ENCODE data around the gene ANP32B.

The ANP32B gene

DNA sequence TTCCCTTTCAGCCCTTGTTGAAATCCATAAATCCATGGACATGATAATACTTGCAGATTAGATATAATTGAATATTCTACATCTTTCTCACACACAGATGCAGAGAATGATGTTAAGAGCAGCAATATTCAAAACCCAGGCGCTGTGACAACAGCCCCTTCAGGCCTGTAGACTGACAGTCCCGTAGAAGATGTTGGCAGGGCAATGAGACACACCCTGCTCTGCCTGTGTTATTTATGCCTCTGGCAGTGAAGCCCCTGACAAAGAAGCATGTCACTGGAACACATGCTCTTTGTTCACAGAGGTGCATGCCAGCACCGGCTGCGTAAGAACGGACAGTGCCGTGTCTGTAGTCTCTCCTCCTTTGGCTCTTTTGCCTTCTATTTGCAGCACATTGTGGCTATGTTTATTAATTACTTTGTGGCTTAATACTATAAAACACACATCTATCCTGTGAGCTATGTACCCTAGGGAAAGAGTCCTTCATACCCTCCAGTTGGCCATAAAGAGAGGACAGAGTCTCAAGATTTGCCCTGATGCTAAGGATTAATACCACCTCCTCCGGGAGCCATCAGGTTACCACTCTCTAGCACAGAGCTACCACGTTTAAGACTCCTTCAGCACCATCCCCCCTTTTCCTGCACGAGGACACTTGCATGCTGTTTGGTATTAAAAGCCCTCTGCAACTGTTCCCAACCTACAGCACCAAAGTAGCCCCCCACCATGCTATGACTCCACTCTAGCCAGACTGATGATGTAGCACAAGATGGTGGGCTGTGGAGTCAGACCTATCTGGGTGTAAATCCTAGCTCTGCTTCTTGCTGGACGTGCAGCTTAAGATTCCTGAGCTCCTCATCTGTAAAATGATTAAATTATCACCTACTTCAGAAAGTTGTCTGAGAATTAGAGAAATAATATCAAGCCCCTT lies 2.0 kb upstream of the ANP32B start:
- H3K27me3 ChIP-seq (ENCODE audit: control insufficient read depth in 1 of 2, insufficient read depth in 1 of 2, low read length in 2 of 2) = peaks cover 0 to 7% of the 10 kb centered on the region in 2 experiments
- peaks cover 3% of the 10 kb centered on the region for H3K79me1 ChIP-seq (replicated peaks; ENCODE audit: low read length, poor library complexity, severe bottlenecking)
- no peak overlapping the region for H3K23ac ChIP-seq (ENCODE audit: low read length in 2 of 2)
- H3K18ac ChIP-seq (ENCODE audit: low read depth in 1 of 2, low read length in 2 of 2) = no peak overlapping the region
- H3K9me3 ChIP-seq (ENCODE audit: control insufficient read depth, low read length) = no peaks in the 10 kb centered on the region
- no peaks in the 10 kb centered on the region for H3K36me3 ChIP-seq (ENCODE audit: control insufficient read depth in 1 of 2, insufficient read depth in 2 of 2, low read depth in 1 of 2, low read length in 2 of 2)
- peaks cover 16% of the 10 kb centered on the region for H3K4me1 ChIP-seq (ENCODE audit: control insufficient read depth, insufficient read depth, low read depth, low read length)
- peak overlapping the region in 1 of 2 experiments; percentile 4 for H3K4me3 ChIP-seq (ENCODE audit: insufficient read depth in 1 of 2, low read depth in 1 of 2, low read length in 2 of 2)
- no peak overlapping the region for H2AK5ac ChIP-seq (ENCODE audit: low read length, severe bottlenecking)
- no peak overlapping the region for H3K4ac ChIP-seq (ENCODE audit: low read depth in 1 of 2, low read length in 2 of 2)
- H3K27ac ChIP-seq (ENCODE audit: low read length, poor library complexity, severe bottlenecking) = no peak overlapping the region
- no peak overlapping the region for H4K91ac ChIP-seq (ENCODE audit: low read length)
- no peak overlapping the region for H2BK15ac ChIP-seq (ENCODE audit: low read depth, poor library complexity, severe bottlenecking)
- no peak overlapping the region for H3K14ac ChIP-seq (ENCODE audit: low read length in 2 of 2)
- no peak for DNase-seq
- no peak overlapping the region for H2BK5ac ChIP-seq (ENCODE audit: low read depth, low read length, poor library complexity, severe bottlenecking)
- WGBS = 83% methylated on average over 9 of the region's 10 CpGs
- no peak overlapping the region for H2AFZ ChIP-seq (ENCODE audit: low read depth, low read length)
- H3K4me2 ChIP-seq (ENCODE audit: low read length, poor library complexity, severe bottlenecking) = no peak overlapping the region
- H4K8ac ChIP-seq (ENCODE audit: low read length) = no peak overlapping the region
- H3K9ac ChIP-seq (ENCODE audit: low read length) = peak overlapping the region; percentile 96
- H2BK12ac ChIP-seq (ENCODE audit: low read length in 2 of 2) = no peak overlapping the region
- H2BK120ac ChIP-seq (ENCODE audit: low read depth, low read length) = no peak overlapping the region

DNA sequence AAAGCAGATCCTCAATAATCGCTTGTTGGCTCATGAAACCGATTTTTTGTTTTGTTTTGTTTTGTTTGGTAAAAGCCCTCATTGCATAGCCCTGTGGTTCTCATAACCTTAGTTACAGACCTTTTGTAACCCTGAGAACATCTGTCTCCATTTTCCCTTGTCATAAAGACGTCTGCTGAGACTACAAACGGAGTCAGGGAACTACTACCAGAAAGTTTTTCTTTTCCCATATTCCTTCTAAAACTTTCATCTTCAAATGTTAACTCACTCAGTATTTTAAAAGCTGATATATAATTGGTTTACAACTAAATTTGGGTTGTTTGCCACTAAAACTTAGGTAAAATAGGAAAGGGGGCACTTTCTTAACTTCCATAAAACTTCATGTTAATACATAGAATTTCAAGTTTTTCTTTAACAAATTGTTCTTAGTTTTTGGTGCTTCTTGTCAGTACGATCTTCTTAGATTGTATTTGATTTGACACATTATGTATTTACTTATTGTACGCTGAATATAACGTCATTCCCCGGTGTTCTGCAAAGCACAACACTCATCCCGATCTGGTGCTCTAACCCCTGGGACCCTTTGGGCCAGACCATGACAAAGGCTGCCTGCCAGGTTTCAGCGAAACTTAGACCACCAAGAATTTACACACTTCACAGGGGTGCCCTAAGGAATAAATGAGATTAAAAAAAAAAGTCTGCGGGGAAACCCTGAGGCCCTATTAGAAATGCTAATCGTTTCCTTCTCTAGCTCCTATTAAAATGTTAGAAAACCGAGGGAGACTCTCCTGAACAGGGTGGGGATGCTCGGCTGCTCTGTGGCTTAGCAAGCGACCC lies 1.1 kb upstream of the ANP32B start:
- peak overlapping the region; percentile 76 to 85 for H3K4me3 ChIP-seq (ENCODE audit: insufficient read depth in 1 of 2, low read depth in 1 of 2, low read length in 2 of 2)

DNA sequence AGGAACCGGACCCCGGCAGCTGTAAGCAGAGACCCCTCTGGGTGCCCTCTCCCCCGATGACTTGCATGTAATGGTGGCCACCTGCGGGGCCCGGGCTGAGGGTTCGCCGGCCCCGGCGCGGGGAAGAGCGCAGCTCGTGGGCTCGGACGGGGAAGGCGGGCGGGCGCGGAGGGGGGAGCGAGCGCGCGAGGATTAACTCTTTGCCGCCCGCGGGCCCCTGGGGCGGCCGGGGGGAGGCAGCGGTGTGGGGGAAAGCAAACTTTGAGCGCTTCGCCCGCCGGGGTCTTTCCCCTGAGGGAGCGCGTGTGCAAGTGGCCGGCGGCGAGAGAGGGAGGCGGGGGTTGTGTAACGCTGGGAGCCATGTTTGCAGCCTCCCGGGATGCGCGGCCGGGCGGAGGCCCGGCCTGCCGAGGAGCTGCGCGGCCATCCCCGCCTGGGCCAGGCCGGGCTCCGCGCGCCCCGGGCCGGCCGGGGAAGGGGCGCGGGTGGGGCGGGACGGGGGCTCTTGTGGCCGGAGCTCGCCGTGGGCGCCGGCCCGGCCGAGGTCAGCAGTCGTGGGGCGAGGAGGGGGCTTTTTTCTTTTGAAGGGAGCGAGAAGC lies 547 bp downstream of the ANP32B start:
- peak overlapping the region; percentile 88 for H2AFZ ChIP-seq (ENCODE audit: low read depth, low read length)
- H3K14ac ChIP-seq (ENCODE audit: low read length in 2 of 2) = peak overlapping the region; percentile 76 to 91
- H3K23ac ChIP-seq (ENCODE audit: low read length in 2 of 2) = peak overlapping the region; percentile 79 to 89
- H3K4me3 ChIP-seq (ENCODE audit: insufficient read depth in 1 of 2, low read depth in 1 of 2, low read length in 2 of 2) = peak overlapping the region; percentile 85 to 99
- no peaks in the 10 kb centered on the region for H3K9me3 ChIP-seq (ENCODE audit: control insufficient read depth, low read length)
- peak overlapping the region; percentile 52 for H3K4me2 ChIP-seq (ENCODE audit: low read length, poor library complexity, severe bottlenecking)
- H2BK15ac ChIP-seq (ENCODE audit: low read depth, poor library complexity, severe bottlenecking) = peak overlapping the region; percentile 98
- H4K8ac ChIP-seq (ENCODE audit: low read length) = peak overlapping the region; percentile 92
- peak overlapping the region; percentile 95 for H3K9ac ChIP-seq (ENCODE audit: low read length)
- no peaks in the 10 kb centered on the region for H3K36me3 ChIP-seq (ENCODE audit: control insufficient read depth in 1 of 2, insufficient read depth in 2 of 2, low read depth in 1 of 2, low read length in 2 of 2)
- peaks cover 0 to 7% of the 10 kb centered on the region in 2 experiments for H3K27me3 ChIP-seq (ENCODE audit: control insufficient read depth in 1 of 2, insufficient read depth in 1 of 2, low read length in 2 of 2)
- DNase-seq = peak; percentile 60
- H2BK12ac ChIP-seq (ENCODE audit: low read length in 2 of 2) = no peak overlapping the region
- peaks cover 20% of the 10 kb centered on the region for H3K4me1 ChIP-seq (ENCODE audit: control insufficient read depth, insufficient read depth, low read depth, low read length)
- peak overlapping the region; percentile 81 to 100 for H3K4ac ChIP-seq (ENCODE audit: low read depth in 1 of 2, low read length in 2 of 2)
- peak overlapping the region; percentile 100 for H3K18ac ChIP-seq (ENCODE audit: low read depth in 1 of 2, low read length in 2 of 2)
- peaks cover 3% of the 10 kb centered on the region for H3K79me1 ChIP-seq (replicated peaks; ENCODE audit: low read length, poor library complexity, severe bottlenecking)
- H2BK120ac ChIP-seq (ENCODE audit: low read depth, low read length) = peak overlapping the region; percentile 96
- H2BK5ac ChIP-seq (ENCODE audit: low read depth, low read length, poor library complexity, severe bottlenecking) = peak overlapping the region; percentile 90
- no peak overlapping the region for H2AK5ac ChIP-seq (ENCODE audit: low read length, severe bottlenecking)
- 1% methylated on average over 40 of the region's 70 CpGs for whole genome bisulfite sequencing
- H3K27ac ChIP-seq (ENCODE audit: low read length, poor library complexity, severe bottlenecking) = peak overlapping the region; percentile 85
- H4K91ac ChIP-seq (ENCODE audit: low read length) = peak overlapping the region; percentile 80

More for the DNA sequence above, 1.1 kb upstream of the ANP32B start:
- peaks cover 0 to 7% of the 10 kb centered on the region in 2 experiments for H3K27me3 ChIP-seq (ENCODE audit: control insufficient read depth in 1 of 2, insufficient read depth in 1 of 2, low read length in 2 of 2)
- H3K14ac ChIP-seq (ENCODE audit: low read length in 2 of 2) = peak overlapping the region in 1 of 2 experiments; percentile 98
- peak overlapping the region; percentile 96 for H3K9ac ChIP-seq (ENCODE audit: low read length)
- H3K79me1 ChIP-seq (replicated peaks; ENCODE audit: low read length, poor library complexity, severe bottlenecking) = peaks cover 3% of the 10 kb centered on the region
- H3K27ac ChIP-seq (ENCODE audit: low read length, poor library complexity, severe bottlenecking) = no peak overlapping the region
- peak overlapping the region; percentile 89 for H2BK120ac ChIP-seq (ENCODE audit: low read depth, low read length)
- H4K8ac ChIP-seq (ENCODE audit: low read length) = peak overlapping the region; percentile 74
- peak overlapping the region; percentile 93 to 98 for H3K18ac ChIP-seq (ENCODE audit: low read depth in 1 of 2, low read length in 2 of 2)
- peak overlapping the region; percentile 46 to 89 for H3K4ac ChIP-seq (ENCODE audit: low read depth in 1 of 2, low read length in 2 of 2)
- H3K9me3 ChIP-seq (ENCODE audit: control insufficient read depth, low read length) = no peaks in the 10 kb centered on the region
- H2AK5ac ChIP-seq (ENCODE audit: low read length, severe bottlenecking) = no peak overlapping the region
- peaks cover 17% of the 10 kb centered on the region for H3K4me1 ChIP-seq (ENCODE audit: control insufficient read depth, insufficient read depth, low read depth, low read length)
- no peaks in the 10 kb centered on the region for H3K36me3 ChIP-seq (ENCODE audit: control insufficient read depth in 1 of 2, insufficient read depth in 2 of 2, low read depth in 1 of 2, low read length in 2 of 2)
- DNase-seq = peak; percentile 20
- WGBS = 38% methylated on average over 11 of the region's 15 CpGs
- H2BK12ac ChIP-seq (ENCODE audit: low read length in 2 of 2) = peak overlapping the region in 1 of 2 experiments; percentile 52
- H3K4me2 ChIP-seq (ENCODE audit: low read length, poor library complexity, severe bottlenecking) = peak overlapping the region; percentile 91
- H4K91ac ChIP-seq (ENCODE audit: low read length) = peak overlapping the region; percentile 77
- peak overlapping the region; percentile 98 for H2AFZ ChIP-seq (ENCODE audit: low read depth, low read length)
- peak overlapping the region in 1 of 2 experiments; percentile 80 for H3K23ac ChIP-seq (ENCODE audit: low read length in 2 of 2)
- H2BK5ac ChIP-seq (ENCODE audit: low read depth, low read length, poor library complexity, severe bottlenecking) = no peak overlapping the region
- H2BK15ac ChIP-seq (ENCODE audit: low read depth, poor library complexity, severe bottlenecking) = no peak overlapping the region

All from mesenchymal stem cell (in vitro differentiated cells and primary cell).